GM18867 (cell line): Measurements from ENCODE around the gene ARHGEF12.

Experiments
- ATAC-seq: cut with Tn5 transposase; IDR thresholded peaks from one replicate; pipeline ENCODE4 v1.9.1; 2021; ENCODE audit warnings: mild to moderate bottlenecking, moderate library complexity; ENCODE audit not compliant: unreplicated experiment

ARHGEF12 gene

GRCh38 chr11:120532082-120532831 lies 196.0 kb downstream of the ARHGEF12 start:
- no peak for ATAC-seq

GRCh38 chr11:120532832-120533196 lies 196.6 kb downstream of the ARHGEF12 start:
- no peak for ATAC-seq

- no peak for ATAC-seq
Observed at GRCh38 chr11:120536091-120536796, 200.0 kb downstream of the ARHGEF12 start.

- ATAC-seq = no peak
Observed at GRCh38 chr11:120536797-120537169, 200.6 kb downstream of the ARHGEF12 start.

GRCh38 chr11:120537996-120538395 lies 201.8 kb downstream of the ARHGEF12 start:
- ATAC-seq = no peak

- ATAC-seq = no peak
Observed at GRCh38 chr11:120538707-120539106, 202.5 kb downstream of the ARHGEF12 start.
